HCT116 (cell line): ENCODE data around the gene COL18A1. TPM values are rescaled to one million over a fixed set of nuclear protein-coding genes. Genes with fewer than 3 reads are reported as not detected.

Source experiments
- ATAC-seq: fragments of 200-7000 bp; cut with Tn5 transposase; 2 replicates; pipeline ENCODE4 v1.9.1; 2020; ENCODE audit warnings: mild to moderate bottlenecking, moderate library complexity
- BruUV-seq: library from RNA; stranded (reverse); fragments of 400-500 nt; replicated peaks from 2 replicates; lab custom pipeline; 2021; lab: Mats Ljungman, UMichigan
- CTCF ChIA-PET: fragments of 300-600 bp; sonication (Branson Sonifier 250); formaldehyde crosslinking; loops from one replicate; lab custom pipeline; 2021; ENCODE audit warnings: antibody characterized with exemption; lab: Charles Lee
- POLR2A ChIA-PET: fragments of 300-600, 350-600 bp; sonication (Branson Sonifier 250); formaldehyde crosslinking; loops from one replicate; lab custom pipeline; 2021; ENCODE audit warnings: antibody characterized with exemption; lab: Charles Lee
- RAD21 ChIA-PET, 2 experiments: fragments of 300-600 bp; sonication (Branson Sonifier 250); formaldehyde crosslinking; loops; one replicate each; lab custom pipeline; 2023; ENCODE audit warnings: low total read pairs in 2 of 2; ENCODE audit not compliant: uncharacterized antibody in 2 of 2, unreplicated experiment in 2 of 2, low non-redundant PET in 1 of 2; lab: Charles Lee
- DNase-seq: peaks from one replicate; pipeline ENCODE4 v3.0.0-alpha.2; 2010; ENCODE audit warnings: low read depth, low spot score
- H2AFZ ChIP-seq: fragments of 200-600 bp; shearing (Covaris generic), sonication (generic); 2 replicates; pipeline ENCODE4 v1.6.1; 2017; ENCODE audit warnings: low read depth, mixed run types, mixed read lengths, antibody characterized with exemption, low read length; ENCODE audit not compliant: poor library complexity, severe bottlenecking
- H3K27ac ChIP-seq: 2 replicates; pipeline ENCODE4 v1.5.1; 2012; ENCODE audit warnings: low read depth, low read length
- H3K27me3 ChIP-seq: fragments of 200-600 bp; sonication (generic); 2 replicates; pipeline ENCODE4 v1.6.1; 2016; ENCODE audit warnings: mixed run types, low read length, mixed read lengths; ENCODE audit not compliant: insufficient read depth
- H3K36me3 ChIP-seq, 2 experiments: fragments of 200-500 bp in 1 of 2; fragments of 200-600 bp in 1 of 2; sonication (Bioruptor generic) in 1 of 2; sonication (generic) in 1 of 2; 2 replicates each; pipeline versions ENCODE4 v1.5.1 to v1.6.1; 2014 to 2016; ENCODE audit warnings: low read length in 2 of 2, inconsistent platforms in 1 of 2, mixed read lengths in 1 of 2, mixed run types in 1 of 2; ENCODE audit not compliant: insufficient read depth in 2 of 2, control insufficient read depth in 1 of 2
- H3K4me1 ChIP-seq, 2 experiments: fragments of 200-600 bp in 1 of 2; sonication (generic) in 1 of 2; 2 replicates each; pipeline versions ENCODE4 v1.5.1 to v1.6.1; 2012 to 2017; ENCODE audit warnings: low read length in 2 of 2, inconsistent platforms in 1 of 2, mild to moderate bottlenecking in 1 of 2, mixed read lengths in 1 of 2, mixed run types in 1 of 2, moderate library complexity in 1 of 2; ENCODE audit not compliant: insufficient read depth in 2 of 2, control insufficient read depth in 1 of 2
- H3K4me2 ChIP-seq: fragments of 200-600 bp; sonication (generic); 2 replicates; pipeline ENCODE4 v1.6.1; 2017; ENCODE audit warnings: mixed run types, low read length, mixed read lengths
- H3K4me3 ChIP-seq, 2 experiments: fragments of 200-600 bp in 1 of 2; sonication (generic) in 1 of 2; replicated peaks in 1 of 2; 2 replicates each; pipeline ENCODE4 v1.5.1; 2011 to 2016; ENCODE audit warnings: low read length in 2 of 2, control low read depth in 1 of 2, low read depth in 1 of 2, mild to moderate bottlenecking in 1 of 2, mixed read lengths in 1 of 2, mixed run types in 1 of 2
- H3K79me2 ChIP-seq: fragments of 200-600 bp; sonication (generic); 2 replicates; pipeline ENCODE4 v1.6.1; 2017; ENCODE audit warnings: mild to moderate bottlenecking, mixed run types, low read length, moderate library complexity, mixed read lengths; ENCODE audit not compliant: insufficient read depth
- H3K9ac ChIP-seq: fragments of 200-600 bp; sonication (generic); 2 replicates; pipeline ENCODE4 v1.6.1; 2016; ENCODE audit warnings: low read length, mixed read lengths
- H3K9me2 ChIP-seq: fragments of 200-600 bp; sonication (generic), shearing (Covaris generic); 2 replicates; pipeline ENCODE4 v1.6.1; 2017; ENCODE audit warnings: mixed run types, mild to moderate bottlenecking, moderate library complexity; ENCODE audit not compliant: insufficient read depth
- H3K9me3 ChIP-seq, 2 experiments: fragments of 200-500 bp in 1 of 2; fragments of 200-600 bp in 1 of 2; sonication (Bioruptor generic) in 1 of 2; sonication (generic) in 1 of 2; 2 replicates each; pipeline ENCODE4 v1.6.1; 2014 to 2017; ENCODE audit warnings: low read length in 2 of 2, mixed read lengths in 2 of 2, inconsistent platforms in 1 of 2, low read depth in 1 of 2, mild to moderate bottlenecking in 1 of 2, mixed run types in 1 of 2, moderate library complexity in 1 of 2; ENCODE audit not compliant: control insufficient read depth in 1 of 2, insufficient read depth in 1 of 2
- H4K20me1 ChIP-seq: fragments of 200-600 bp; sonication (generic), shearing (Covaris generic); 2 replicates; pipeline ENCODE4 v1.6.1; 2017; ENCODE audit warnings: mixed run types, mild to moderate bottlenecking, moderate library complexity; ENCODE audit not compliant: insufficient read depth
- CEBPB ChIP-seq: IDR thresholded peaks from 2 replicates; pipeline ENCODE4 v1.6.1; 2012; ENCODE audit warnings: low read depth
- CTCF ChIP-seq, 3 experiments: fragments of 200-600 bp in 1 of 3; sonication (generic) in 1 of 3; IDR thresholded peaks in 2 of 3; conservative IDR thresholded peaks in 1 of 3; 2 replicates each; pipeline ENCODE4 v1.5.1; 2012 to 2017; ENCODE audit warnings: low read depth in 2 of 3, low read length in 2 of 3, antibody characterized with exemption in 1 of 3, borderline replicate concordance in 1 of 3, control low read depth in 1 of 3, mild to moderate bottlenecking in 1 of 3, mixed read lengths in 1 of 3, mixed run types in 1 of 3, moderate library complexity in 1 of 3; ENCODE audit not compliant: insufficient read depth in 1 of 3
- EGR1 ChIP-seq: IDR thresholded peaks from 2 replicates; pipeline ENCODE4 v1.6.1; 2012; ENCODE audit warnings: low read depth
- EZH2 ChIP-seq: fragments of 200-600 bp; sonication (generic); IDR thresholded peaks from 2 replicates; pipeline ENCODE4 v1.6.1; 2017; ENCODE audit warnings: antibody characterized with exemption, mixed run types
- EZH2phosphoT487 ChIP-seq: fragments of 200-600 bp; IDR thresholded peaks from 2 replicates; pipeline ENCODE4 v1.6.1; 2018; ENCODE audit warnings: antibody characterized with exemption, borderline replicate concordance
- FOSL1 ChIP-seq: IDR thresholded peaks from 2 replicates; pipeline ENCODE4 v1.6.1; 2012; ENCODE audit warnings: low read depth
- JUND ChIP-seq: IDR thresholded peaks from 2 replicates; pipeline ENCODE4 v1.6.1; 2012
- POLR2A ChIP-seq: IDR thresholded peaks from 2 replicates; pipeline ENCODE4 v1.7.0; 2011; ENCODE audit warnings: borderline replicate concordance; ENCODE audit not compliant: insufficient read depth, insufficient read length; ENCODE audit errors: extremely low read depth
- POLR2AphosphoS5 ChIP-seq: IDR thresholded peaks from 2 replicates; pipeline ENCODE4 v1.6.1; 2011; ENCODE audit warnings: mild to moderate bottlenecking, low read depth, low read length, moderate library complexity
- RAD21 ChIP-seq: IDR thresholded peaks from 2 replicates; pipeline ENCODE4 v1.6.1; 2012; ENCODE audit warnings: low read depth, mild to moderate bottlenecking
- REST ChIP-seq: IDR thresholded peaks from 2 replicates; pipeline ENCODE4 v1.6.1; 2012; ENCODE audit warnings: low read depth
- SP1 ChIP-seq: IDR thresholded peaks from 2 replicates; pipeline ENCODE4 v1.6.1; 2012; ENCODE audit warnings: low read depth
- SRF ChIP-seq: IDR thresholded peaks from 2 replicates; pipeline ENCODE4 v1.6.1; 2012; ENCODE audit warnings: low read depth
- TCF7L2 ChIP-seq: IDR thresholded peaks from 2 replicates; pipeline ENCODE4 v1.7.0; 2011; ENCODE audit warnings: borderline replicate concordance, inconsistent platforms; ENCODE audit not compliant: insufficient read depth, insufficient read length; ENCODE audit errors: extremely low read depth
- YY1 ChIP-seq: IDR thresholded peaks from 2 replicates; pipeline ENCODE4 v1.6.1; 2011; ENCODE audit warnings: low read length, low read depth, moderate library complexity, mild to moderate bottlenecking; ENCODE audit not compliant: insufficient replicate concordance; ENCODE audit errors: extremely low read depth
- intact Hi-C: fragments of 100-400 bp; cut with micrococcal nuclease; formaldehyde crosslinking; loops from 2 replicates; pipeline ENCODE4 v1.10.0; 2022
- total RNA-seq: library from RNA; stranded (reverse); gene quantifications from one replicate; pipeline ENCODE4 v1.2.1, GENCODE V29; 2021; ENCODE audit not compliant: unreplicated experiment
- TF ChIP-seq, protein P1 (sequence below): IDR thresholded peaks from 2 replicates; pipeline ENCODE4 v1.6.1; 2012
- TF ChIP-seq, protein P2 (sequence below): IDR thresholded peaks from 2 replicates; pipeline ENCODE4 v1.6.1; 2011; ENCODE audit warnings: mild to moderate bottlenecking, low read length, moderate library complexity; ENCODE audit not compliant: insufficient replicate concordance; ENCODE audit errors: extremely low read depth

Gene COL18A1
- total RNA-seq, 1 experiment from 2014 or later, result 59.5 TPM

DNA sequence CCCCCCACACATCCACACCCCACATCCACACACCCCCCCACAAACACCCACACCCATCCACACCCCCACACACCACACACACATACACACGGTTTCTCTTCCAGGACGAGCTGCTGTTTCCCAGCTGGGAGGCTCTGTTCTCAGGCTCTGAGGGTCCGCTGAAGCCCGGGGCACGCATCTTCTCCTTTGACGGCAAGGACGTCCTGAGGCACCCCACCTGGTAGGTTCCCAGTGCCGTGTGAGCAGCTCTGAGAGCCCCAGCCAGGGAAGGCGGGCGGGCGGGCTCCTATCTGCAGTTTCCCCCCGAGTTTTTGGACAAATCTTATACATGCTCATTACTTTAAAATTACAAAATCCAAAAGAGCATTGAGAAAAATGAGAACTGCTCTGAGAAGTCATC is 106.0 kb downstream of the COL18A1 start:
- DNase-seq (no peak), ATAC-seq (no peak)
- no peak for TF ChIP-seq EGR1
- no peak for TF ChIP-seq REST
- no peak for TF ChIP-seq CEBPB
- TF ChIP-seq FOSL1, result no peak
- no peak for TF ChIP-seq CTCF (IDR thresholded peaks at IDR 0.05 in 2 of 3, conservative IDR thresholded peaks at IDR 0.05 in 1 of 3; ENCODE audit: borderline replicate concordance in 1 of 3, insufficient read depth in 1 of 3, low read depth in 2 of 3, low read length in 2 of 3)
- no peak for TF ChIP-seq EZH2
- TF ChIP-seq POLR2A, result no peak
- no peak for TF ChIP-seq JUND
- no peak for TF ChIP-seq YY1
- TF ChIP-seq, protein P1, sequence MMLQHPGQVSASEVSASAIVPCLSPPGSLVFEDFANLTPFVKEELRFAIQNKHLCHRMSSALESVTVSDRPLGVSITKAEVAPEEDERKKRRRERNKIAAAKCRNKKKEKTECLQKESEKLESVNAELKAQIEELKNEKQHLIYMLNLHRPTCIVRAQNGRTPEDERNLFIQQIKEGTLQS, result no peak
- TF ChIP-seq SP1, result no peak
- no peak for TF ChIP-seq TCF7L2
- TF ChIP-seq SRF, result no peak
- TF ChIP-seq, protein P2, sequence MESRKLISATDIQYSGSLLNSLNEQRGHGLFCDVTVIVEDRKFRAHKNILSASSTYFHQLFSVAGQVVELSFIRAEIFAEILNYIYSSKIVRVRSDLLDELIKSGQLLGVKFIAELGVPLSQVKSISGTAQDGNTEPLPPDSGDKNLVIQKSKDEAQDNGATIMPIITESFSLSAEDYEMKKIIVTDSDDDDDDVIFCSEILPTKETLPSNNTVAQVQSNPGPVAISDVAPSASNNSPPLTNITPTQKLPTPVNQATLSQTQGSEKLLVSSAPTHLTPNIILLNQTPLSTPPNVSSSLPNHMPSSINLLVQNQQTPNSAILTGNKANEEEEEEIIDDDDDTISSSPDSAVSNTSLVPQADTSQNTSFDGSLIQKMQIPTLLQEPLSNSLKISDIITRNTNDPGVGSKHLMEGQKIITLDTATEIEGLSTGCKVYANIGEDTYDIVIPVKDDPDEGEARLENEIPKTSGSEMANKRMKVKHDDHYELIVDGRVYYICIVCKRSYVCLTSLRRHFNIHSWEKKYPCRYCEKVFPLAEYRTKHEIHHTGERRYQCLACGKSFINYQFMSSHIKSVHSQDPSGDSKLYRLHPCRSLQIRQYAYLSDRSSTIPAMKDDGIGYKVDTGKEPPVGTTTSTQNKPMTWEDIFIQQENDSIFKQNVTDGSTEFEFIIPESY, result no peak
- TF ChIP-seq POLR2AphosphoS5, result no peak
- TF ChIP-seq EZH2phosphoT487, result no peak
- no peak for TF ChIP-seq RAD21
- no peaks in the 10 kb centered on the region for H3K9me2 ChIP-seq
- no peaks in the 10 kb centered on the region for H4K20me1 ChIP-seq
- ChIA-PET RAD21 (no interaction called here), CTCF (no interaction called here), POLR2A (no interaction called here)
- H3K4me3 ChIP-seq, result no peak overlapping the region
- no peak overlapping the region for H3K27ac ChIP-seq
- H3K4me2 ChIP-seq, result no peak overlapping the region
- intact Hi-C loops, result no loop called here
- H3K79me2 ChIP-seq, result no peaks in the 10 kb centered on the region
- H3K9ac ChIP-seq, result no peak overlapping the region
- H3K27me3 ChIP-seq, result no peaks in the 10 kb centered on the region
- H3K9me3 ChIP-seq, result no peaks in the 10 kb centered on the region
- H3K4me1 ChIP-seq, result no peaks in the 10 kb centered on the region; a peak in 1 of 4 replicates
- peaks cover 4 to 6% of the 10 kb centered on the region in 2 experiments; a peak in 2 of 4 replicates for H3K36me3 ChIP-seq
- H2AFZ ChIP-seq, result no peak overlapping the region
- no TSS peak for BruUV-seq
